Lung (tissue), 12 donors: ENCODE data around the gene SLC22A12. TPM values are rescaled to one million over a fixed set of nuclear protein-coding genes. Genes with fewer than 3 reads are reported as not detected.
A peak's percentile ranks its signal among the peaks of the same experiment; 100 is the strongest.

Experiments
- ATAC-seq: fragments of 200-7000 bp; cut with Tn5 transposase; one replicate; pipeline ENCODE4 v1.9.1; 2020; ENCODE audit warnings: moderate number of reproducible peaks; ENCODE audit not compliant: insufficient read depth, low FRiP score
- DNase-seq, 3 donors: peaks; one replicate each; pipeline ENCODE4 v3.0.0-alpha.2; 2013 to 2017
- H3K27ac ChIP-seq, 2 donors: one replicate each; pipeline ENCODE4 v1.5.1; 2013; ENCODE audit warnings: mild to moderate bottlenecking in 2 of 2, moderate library complexity in 2 of 2, control low read depth in 1 of 2, inconsistent platforms in 1 of 2, low read depth in 1 of 2, low read length in 1 of 2
- H3K27me3 ChIP-seq, 3 donors: one replicate each; pipeline ENCODE4 v1.5.1; 2013; ENCODE audit warnings: low read length in 2 of 3; ENCODE audit not compliant: control insufficient read depth in 3 of 3, insufficient read depth in 3 of 3
- H3K36me3 ChIP-seq, 4 donors: one replicate each; pipeline ENCODE4 v1.5.1; 2013; ENCODE audit warnings: low read length in 4 of 4, mild to moderate bottlenecking in 1 of 4, moderate library complexity in 1 of 4; ENCODE audit not compliant: control insufficient read depth in 4 of 4, insufficient read depth in 4 of 4
- H3K4me1 ChIP-seq, 5 donors: one replicate each; pipeline ENCODE4 v1.5.1; 2013; ENCODE audit warnings: low read length in 5 of 5, mild to moderate bottlenecking in 2 of 5, moderate library complexity in 1 of 5; ENCODE audit not compliant: control insufficient read depth in 5 of 5, insufficient read depth in 5 of 5
- H3K4me3 ChIP-seq: one replicate; pipeline ENCODE4 v1.5.1; 2013; ENCODE audit warnings: mild to moderate bottlenecking, control low read depth, moderate library complexity
- H3K9ac ChIP-seq, 2 donors: one replicate each; pipeline ENCODE4 v1.5.1; 2013; ENCODE audit warnings: low read length in 2 of 2, control low read depth in 1 of 2; ENCODE audit not compliant: insufficient read depth in 1 of 2
- H3K9me3 ChIP-seq, 4 donors: one replicate each; pipeline ENCODE4 v1.5.1; 2013; ENCODE audit warnings: low read length in 3 of 4, mild to moderate bottlenecking in 1 of 4, moderate library complexity in 1 of 4; ENCODE audit not compliant: control insufficient read depth in 4 of 4, insufficient read depth in 3 of 4
- WGBS, 2 donors: extraction: QIAGEN DNeasy Blood & Tissue Kit; methylation state at CpG; one replicate each; pipeline ENCODE4 v1.1.7; 2013; 5-methylcytosine and 5-hydroxymethylcytosine counted together
- polyA plus RNA-seq, 2 donors: library from polyadenylated mRNA; stranded (reverse); fragments of 200-250 nt; gene quantifications; one replicate each; pipeline ENCODE4 v1.2.1, GENCODE V29; 2013
- total RNA-seq, 2 donors: library from RNA; depleted of rRNA in 1 of 2; stranded (reverse); fragments of >200 nt in 1 of 2; gene quantifications; one replicate each; pipeline ENCODE4 v1.2.1, GENCODE V29; 2014 to 2021
- TF ChIP-seq, protein P1 (sequence below): IDR thresholded peaks from 2 replicates; pipeline ENCODE4 v1.5.1; 2012; ENCODE audit warnings: mild to moderate bottlenecking; ENCODE audit errors: control extremely low read depth, extremely low read depth
- donor health status: control.
- donor health status: control.
- donor health status: Bipolar disorder and iron deficiency.
- donor health status: healthy.
- donor health status: DM: yes; HTN: yes; CAD: no.

Gene SLC22A12
- total and polyA plus RNA-seq, 4 donors, result not detected

DNA sequence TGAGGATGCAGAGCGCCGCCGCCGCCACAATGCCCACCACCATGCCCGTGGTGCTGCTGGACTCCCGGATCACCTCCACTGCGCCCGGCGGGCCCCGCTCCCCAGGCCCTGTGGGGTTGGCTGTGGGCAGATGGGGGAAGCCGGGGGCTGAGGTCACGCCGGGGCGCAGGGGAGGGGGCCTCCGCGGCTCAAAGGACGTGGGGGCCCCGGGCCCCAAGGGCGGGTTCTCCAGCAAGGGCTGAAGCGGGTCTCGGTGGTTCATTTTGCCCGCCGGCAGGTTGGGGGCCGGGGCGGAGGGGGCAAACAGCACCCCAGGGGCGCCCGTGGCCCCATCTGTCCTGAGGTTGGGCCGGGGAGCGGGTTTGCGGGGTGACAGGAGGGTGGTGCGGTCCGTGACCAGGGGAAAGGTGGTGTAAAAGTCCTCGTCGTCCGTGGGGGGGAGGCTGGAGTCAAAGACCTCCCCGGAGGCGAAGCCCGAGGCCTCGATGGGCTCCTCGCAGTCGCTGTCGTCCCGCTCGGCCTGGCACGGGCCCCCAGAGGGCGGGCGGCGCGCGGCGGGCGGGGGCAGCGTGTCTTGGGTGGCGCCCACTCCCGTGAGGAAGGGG, 16.5 kb downstream of the SLC22A12 start:
- DNase-seq, result no peak
- WGBS, 2 donors, result 74 to 93% methylated on average over 53 to 55 of the region's 55 CpGs
- ATAC-seq, result no peak

DNA sequence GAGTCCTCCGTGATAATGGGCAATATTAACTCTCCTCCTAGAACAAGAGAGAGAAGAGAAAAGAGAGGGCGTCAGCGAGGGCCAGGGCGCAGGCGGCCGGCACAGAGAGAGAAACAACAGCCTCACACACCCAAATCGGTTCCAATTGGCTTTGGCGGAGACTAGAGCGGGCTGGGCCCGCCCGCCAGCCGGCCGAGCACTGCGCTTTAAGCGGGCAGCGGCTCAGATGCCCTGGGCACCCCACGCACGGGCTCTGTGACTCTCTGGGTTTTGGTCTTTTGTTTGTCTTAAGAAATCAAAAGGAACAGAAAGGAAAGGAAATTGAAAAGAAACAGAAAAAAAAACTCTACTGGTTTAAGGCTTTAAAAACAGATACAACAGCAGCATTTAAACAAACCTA, 17.0 kb downstream of the SLC22A12 start:
- ATAC-seq, result no peak
- H3K4me3 ChIP-seq, result no peak overlapping the region
- TF ChIP-seq, protein P1, sequence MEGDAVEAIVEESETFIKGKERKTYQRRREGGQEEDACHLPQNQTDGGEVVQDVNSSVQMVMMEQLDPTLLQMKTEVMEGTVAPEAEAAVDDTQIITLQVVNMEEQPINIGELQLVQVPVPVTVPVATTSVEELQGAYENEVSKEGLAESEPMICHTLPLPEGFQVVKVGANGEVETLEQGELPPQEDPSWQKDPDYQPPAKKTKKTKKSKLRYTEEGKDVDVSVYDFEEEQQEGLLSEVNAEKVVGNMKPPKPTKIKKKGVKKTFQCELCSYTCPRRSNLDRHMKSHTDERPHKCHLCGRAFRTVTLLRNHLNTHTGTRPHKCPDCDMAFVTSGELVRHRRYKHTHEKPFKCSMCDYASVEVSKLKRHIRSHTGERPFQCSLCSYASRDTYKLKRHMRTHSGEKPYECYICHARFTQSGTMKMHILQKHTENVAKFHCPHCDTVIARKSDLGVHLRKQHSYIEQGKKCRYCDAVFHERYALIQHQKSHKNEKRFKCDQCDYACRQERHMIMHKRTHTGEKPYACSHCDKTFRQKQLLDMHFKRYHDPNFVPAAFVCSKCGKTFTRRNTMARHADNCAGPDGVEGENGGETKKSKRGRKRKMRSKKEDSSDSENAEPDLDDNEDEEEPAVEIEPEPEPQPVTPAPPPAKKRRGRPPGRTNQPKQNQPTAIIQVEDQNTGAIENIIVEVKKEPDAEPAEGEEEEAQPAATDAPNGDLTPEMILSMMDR, result no peak

More for the DNA sequence above, 16.5 kb downstream of the SLC22A12 start:
- Histone ChIP-seq H3K27me3 (peaks cover 0 to 8% (median 0%) of the 10 kb centered on the region in 3 donors), H3K4me3 (no peak overlapping the region), H3K9ac (no peak overlapping the region), H3K4me1 (peaks cover 0 to 6% (median 0%) of the 10 kb centered on the region in 5 donors), H3K27ac (no peak overlapping the region), H3K9me3 (no peaks in the 10 kb centered on the region), H3K36me3 (no peaks in the 10 kb centered on the region)
- TF ChIP-seq, protein P1, result no peak

GRCh38 chr11:64608636-64609035, 17.6 kb downstream of the SLC22A12 start:
- H3K36me3 ChIP-seq, result no peaks in the 10 kb centered on the region
- DNase-seq, result peak; percentile 27 to 35 (median 31)
- peaks cover 0 to 8% (median 0%) of the 10 kb centered on the region in 3 donors for H3K27me3 ChIP-seq
- H3K4me1 ChIP-seq, result peaks cover 0 to 6% (median 0%) of the 10 kb centered on the region in 5 donors
- no peak overlapping the region for H3K4me3 ChIP-seq
- H3K9me3 ChIP-seq, result no peaks in the 10 kb centered on the region
- WGBS, 2 donors, result 78 to 88% methylated on average over 12 of the region's 12 CpGs
- ATAC-seq, result no peak
- no peak overlapping the region for H3K27ac ChIP-seq
- no peak overlapping the region for H3K9ac ChIP-seq
- TF ChIP-seq, protein P1, result no peak

More for the DNA sequence above, 17.0 kb downstream of the SLC22A12 start:
- Histone ChIP-seq H3K36me3 (no peaks in the 10 kb centered on the region), H3K9ac (no peak overlapping the region), H3K9me3 (no peaks in the 10 kb centered on the region), H3K27me3 (peaks cover 0 to 8% (median 0%) of the 10 kb centered on the region in 3 donors), H3K4me1 (peaks cover 0 to 6% (median 0%) of the 10 kb centered on the region in 5 donors), H3K27ac (no peak overlapping the region)
- WGBS, 2 donors, result 43 to 60% methylated on average over 18 of the region's 18 CpGs
- DNase-seq, result peak; percentile 46 to 72 (median 63)
